GM12865 (cell line): Measurements from ENCODE around the gene FMN2.
A peak's percentile ranks its signal among the peaks of the same experiment; 100 is the strongest.

ENCODE experiments used
- DNase-seq: peaks from one replicate; pipeline ENCODE4 v3.0.0; 2010; ENCODE audit warnings: low read depth
- H3K4me3 ChIP-seq: 2 replicates; pipeline ENCODE4 v1.5.1; 2011; ENCODE audit warnings: mild to moderate bottlenecking, low read depth, low read length, control low read depth
- CTCF ChIP-seq: IDR thresholded peaks from 2 replicates; pipeline ENCODE4 v1.5.1; 2011; ENCODE audit warnings: low read length, control low read depth, low read depth, inconsistent platforms; ENCODE audit not compliant: insufficient read depth; ENCODE audit errors: missing control alignments

FMN2 gene

GRCh38 chr1:240188139-240188538 is 96.5 kb downstream of the FMN2 start:
- TF ChIP-seq CTCF, result no peak
- H3K4me3 ChIP-seq, result no peak overlapping the region
- no peak for DNase-seq

- H3K4me3 ChIP-seq, result no peak overlapping the region
- TF ChIP-seq CTCF, result peak; percentile 69
- DNase-seq, result peak; percentile 39
Observed at GRCh38 chr1:240189386-240189989, 97.8 kb downstream of the FMN2 start.

- TF ChIP-seq CTCF, result no peak
- peak; percentile 14 for DNase-seq
- H3K4me3 ChIP-seq, result no peak overlapping the region
Observed at GRCh38 chr1:240190881-240191401, 99.3 kb downstream of the FMN2 start.

- TF ChIP-seq CTCF, result no peak
- DNase-seq, result no peak
Observed at GRCh38 chr1:240192851-240193250, 101.2 kb downstream of the FMN2 start.

GRCh38 chr1:240193679-240194078 is 102.0 kb downstream of the FMN2 start:
- H3K4me3 ChIP-seq, result no peak overlapping the region
- DNase-seq, result no peak
- no peak for TF ChIP-seq CTCF

More at GRCh38 chr1:240192851-240193250, 101.2 kb downstream of the FMN2 start:
- H3K4me3 ChIP-seq, result no peak overlapping the region

GRCh38 chr1:240194120-240194519 is 102.4 kb downstream of the FMN2 start:
- no peak for DNase-seq
- TF ChIP-seq CTCF, result no peak
- no peak overlapping the region for H3K4me3 ChIP-seq

- DNase-seq, result no peak
- no peak overlapping the region for H3K4me3 ChIP-seq
- no peak for TF ChIP-seq CTCF
Observed at GRCh38 chr1:240198376-240198775, 106.7 kb downstream of the FMN2 start.
